Measurements from ENCODE around the gene CD7.

DNA sequence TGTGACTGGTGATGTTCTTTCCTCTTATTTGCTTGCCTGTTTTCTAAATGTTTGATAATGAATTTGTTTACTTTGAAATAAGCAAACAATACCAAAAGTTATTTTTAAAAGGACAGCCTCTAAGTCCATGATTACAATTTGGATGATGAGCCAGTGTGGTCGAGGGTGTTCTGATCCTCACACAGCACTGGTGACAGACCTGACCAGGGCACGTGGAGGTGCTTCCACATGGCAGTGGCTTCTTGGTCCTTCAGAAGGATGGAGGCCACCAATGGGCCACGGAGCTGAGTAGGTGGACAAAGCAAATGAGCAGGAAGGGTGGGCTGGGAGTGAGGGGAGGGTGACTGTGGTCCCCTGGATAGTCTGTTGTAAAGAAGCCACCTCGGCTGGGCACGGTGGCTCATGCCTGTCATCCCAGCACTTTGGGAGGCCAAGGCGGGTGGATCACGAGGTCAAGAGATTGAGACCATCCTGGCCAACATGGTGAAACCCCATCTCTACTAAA lies 37.4 kb upstream of the CD7 start:
- TF ChIP-seq, protein P1, sequence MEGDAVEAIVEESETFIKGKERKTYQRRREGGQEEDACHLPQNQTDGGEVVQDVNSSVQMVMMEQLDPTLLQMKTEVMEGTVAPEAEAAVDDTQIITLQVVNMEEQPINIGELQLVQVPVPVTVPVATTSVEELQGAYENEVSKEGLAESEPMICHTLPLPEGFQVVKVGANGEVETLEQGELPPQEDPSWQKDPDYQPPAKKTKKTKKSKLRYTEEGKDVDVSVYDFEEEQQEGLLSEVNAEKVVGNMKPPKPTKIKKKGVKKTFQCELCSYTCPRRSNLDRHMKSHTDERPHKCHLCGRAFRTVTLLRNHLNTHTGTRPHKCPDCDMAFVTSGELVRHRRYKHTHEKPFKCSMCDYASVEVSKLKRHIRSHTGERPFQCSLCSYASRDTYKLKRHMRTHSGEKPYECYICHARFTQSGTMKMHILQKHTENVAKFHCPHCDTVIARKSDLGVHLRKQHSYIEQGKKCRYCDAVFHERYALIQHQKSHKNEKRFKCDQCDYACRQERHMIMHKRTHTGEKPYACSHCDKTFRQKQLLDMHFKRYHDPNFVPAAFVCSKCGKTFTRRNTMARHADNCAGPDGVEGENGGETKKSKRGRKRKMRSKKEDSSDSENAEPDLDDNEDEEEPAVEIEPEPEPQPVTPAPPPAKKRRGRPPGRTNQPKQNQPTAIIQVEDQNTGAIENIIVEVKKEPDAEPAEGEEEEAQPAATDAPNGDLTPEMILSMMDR (IDR thresholded peaks at IDR 0.05) = no peak
- TF ChIP-seq POLR2A (IDR thresholded peaks at IDR 0.05) (no peak), EP300 (IDR thresholded peaks at IDR 0.05) (no peak)
